Midbrain (tissue), 1 donor: Measurements from ENCODE around the gene CRAMP1.

Source experiments
- DNase-seq: peaks from one replicate; lab custom pipeline; 2025; lab: John Stamatoyannopoulos, UW

The CRAMP1 gene

DNA sequence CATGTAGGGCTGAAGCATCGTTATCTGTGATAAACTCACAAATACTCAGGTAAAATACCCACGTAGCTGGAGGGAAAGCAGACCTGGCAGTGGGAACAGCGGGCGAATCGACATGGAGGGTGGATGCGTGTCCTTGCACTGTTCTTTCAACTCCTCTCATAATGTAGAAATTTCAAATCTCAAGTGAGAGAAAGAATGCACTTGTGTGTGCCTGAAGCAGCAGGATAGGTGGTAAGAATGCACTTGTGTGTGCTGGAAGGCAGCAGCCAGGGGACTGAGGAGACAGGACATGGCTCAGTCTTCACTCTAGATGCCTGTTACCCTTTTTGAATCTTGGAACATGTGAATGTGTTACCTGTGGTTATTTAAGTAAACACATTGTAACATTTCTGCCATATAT lies 10.7 kb upstream of the CRAMP1 start:
- DNase-seq, result no peak

DNA sequence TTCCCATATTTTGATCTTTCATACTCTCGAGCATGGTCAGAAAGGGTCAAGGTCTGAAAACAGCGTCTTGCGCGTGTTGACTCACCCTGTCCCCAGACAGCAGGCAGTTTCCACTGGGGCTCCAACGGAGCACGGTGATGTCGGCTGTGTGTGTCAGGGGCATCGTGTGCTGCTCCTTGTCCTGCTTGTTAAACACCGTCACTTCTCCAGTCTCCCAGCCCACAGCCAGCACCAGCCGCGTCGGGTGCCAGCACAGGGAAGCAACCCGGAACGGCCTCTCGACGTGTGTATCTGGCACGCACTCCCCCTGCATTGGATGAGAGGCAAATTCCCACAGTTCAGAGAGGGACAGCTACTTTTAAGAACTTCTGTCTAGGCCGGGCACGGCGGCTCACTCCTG lies 9.9 kb upstream of the CRAMP1 start:
- DNase-seq, result no peak

DNA sequence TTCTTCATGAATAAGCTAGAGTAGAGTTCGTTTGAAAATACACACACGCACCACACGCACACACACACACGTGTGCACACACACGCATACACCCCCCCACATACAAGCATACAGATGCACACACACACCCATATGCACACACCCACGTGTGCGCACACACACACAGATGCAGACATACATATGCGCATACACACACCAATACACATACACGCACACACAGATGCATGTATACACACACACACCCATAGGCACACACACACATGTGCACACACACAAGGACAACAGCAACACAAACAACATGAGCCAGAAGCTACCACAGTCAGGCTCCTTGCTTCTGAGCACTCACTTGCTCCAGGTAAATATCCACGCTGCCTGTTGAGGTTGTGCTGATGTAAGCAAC lies 5.4 kb upstream of the CRAMP1 start:
- no peak for DNase-seq

DNA sequence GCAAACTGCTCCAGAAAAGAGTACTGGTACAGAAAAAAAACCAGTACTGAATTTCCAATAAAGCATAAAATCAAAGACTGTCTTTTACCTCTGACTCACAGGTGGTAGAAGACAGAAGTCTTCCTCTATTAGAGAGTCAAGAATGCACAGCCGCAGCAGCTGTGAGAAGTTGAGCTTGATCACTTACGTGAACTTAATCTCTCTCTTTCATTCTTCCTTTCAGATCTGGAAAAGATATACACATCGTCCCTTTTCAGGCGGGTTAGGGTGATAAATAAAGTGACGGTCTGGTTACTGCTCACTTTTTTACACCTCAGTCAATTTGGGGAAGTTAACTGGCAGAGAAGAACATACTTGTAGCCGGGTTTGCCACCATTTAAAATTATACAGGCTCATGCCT lies 4.2 kb upstream of the CRAMP1 start:
- no peak for DNase-seq

DNA sequence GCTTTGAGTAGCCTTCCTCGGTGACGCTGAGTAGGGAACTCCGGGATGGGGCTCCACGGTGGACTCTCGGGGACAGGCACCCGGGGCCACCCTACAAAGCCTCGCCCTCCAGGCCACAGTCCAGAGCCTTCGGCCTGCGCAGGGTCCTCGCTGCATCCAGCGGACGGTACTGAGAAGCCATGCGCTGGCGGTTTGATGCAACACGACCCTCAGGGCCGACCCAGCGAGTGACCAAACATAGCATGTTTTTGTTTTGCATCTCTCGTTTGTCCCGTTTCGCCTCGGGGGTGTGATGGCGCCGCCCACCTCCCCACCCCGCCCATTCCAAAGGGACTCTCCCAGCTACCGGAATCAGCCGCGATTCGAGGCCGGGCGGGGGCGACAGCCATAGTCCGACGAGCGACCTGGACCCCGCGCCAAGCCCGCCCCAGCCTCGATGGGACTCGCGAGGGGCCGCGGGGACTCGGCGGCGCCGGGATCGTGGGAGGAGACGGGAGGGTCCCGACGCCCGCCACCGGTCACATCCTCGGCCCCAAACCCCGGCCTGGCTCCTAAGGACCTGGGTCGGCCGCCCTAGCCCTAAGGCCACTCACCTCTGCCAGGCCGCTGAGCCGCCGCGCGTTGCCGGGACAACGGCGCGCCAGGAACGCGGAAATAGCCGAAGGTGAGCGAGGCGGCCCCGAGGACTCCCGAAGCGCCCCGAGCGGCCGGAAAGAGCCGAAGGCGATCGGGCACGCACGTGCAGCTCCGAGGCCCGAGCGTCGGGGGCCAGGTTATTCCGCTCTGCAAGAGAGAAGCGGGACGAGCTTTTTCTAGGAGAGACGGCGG lies 1.9 kb upstream of the CRAMP1 start:
- peak; percentile 82 for DNase-seq

DNA sequence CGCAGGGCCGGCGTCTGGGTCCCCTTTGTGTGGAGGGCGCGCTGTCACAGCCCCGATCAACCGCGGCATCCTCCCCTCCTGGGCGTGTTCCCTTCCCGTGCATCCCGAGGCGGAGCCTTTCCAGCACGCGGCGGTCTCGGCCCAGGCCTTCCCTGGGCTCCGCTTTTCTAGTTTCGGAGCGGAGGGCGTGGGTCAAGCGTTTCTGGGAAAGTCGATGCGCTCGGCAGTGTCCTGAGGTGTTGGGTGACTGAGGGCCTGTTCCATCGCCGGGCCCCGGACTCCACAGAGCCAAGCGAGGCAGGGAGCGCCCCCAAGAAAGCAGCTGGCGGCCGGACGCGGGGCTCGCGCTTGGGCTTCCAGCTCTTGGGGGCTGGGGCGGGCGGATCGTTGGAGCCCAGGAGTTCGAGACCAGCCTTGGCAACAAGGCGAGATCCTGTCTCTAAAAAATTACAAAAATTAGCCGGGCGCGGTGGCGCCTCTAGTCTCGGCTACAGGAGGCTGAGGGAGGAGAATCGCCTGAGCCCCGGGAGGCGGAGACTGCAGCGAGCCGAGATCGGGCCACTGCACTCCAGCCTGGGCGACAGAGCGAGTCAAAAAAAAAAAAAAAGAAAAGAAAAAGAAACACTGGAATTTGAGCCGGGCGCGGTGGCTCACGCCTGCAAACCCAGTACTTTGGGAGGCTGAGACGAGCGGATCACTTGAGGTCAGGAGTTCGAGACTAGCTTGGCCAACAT lies 1.1 kb upstream of the CRAMP1 start:
- no peak for DNase-seq

DNA sequence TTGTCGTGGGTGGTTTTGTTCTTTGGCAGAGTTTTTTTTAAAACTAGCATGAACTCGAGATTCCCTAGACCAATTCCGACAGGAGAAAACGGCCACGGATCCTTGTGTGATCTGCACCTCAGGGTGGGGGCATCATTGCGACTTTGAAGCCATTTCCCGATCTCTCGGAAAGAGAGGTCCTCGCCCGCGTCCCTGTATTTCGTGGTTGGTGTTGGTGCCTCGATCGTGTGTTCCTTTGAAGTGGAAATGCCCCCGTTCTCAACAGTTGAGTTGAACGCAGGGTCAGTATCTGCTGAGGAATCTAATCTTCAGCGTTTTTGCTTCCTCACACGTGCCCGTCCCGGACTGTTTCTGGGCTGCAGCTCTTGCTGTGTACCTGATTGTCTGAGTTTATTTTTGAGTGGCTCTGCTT lies 1.1 kb downstream of the CRAMP1 start:
- no peak for DNase-seq

DNA sequence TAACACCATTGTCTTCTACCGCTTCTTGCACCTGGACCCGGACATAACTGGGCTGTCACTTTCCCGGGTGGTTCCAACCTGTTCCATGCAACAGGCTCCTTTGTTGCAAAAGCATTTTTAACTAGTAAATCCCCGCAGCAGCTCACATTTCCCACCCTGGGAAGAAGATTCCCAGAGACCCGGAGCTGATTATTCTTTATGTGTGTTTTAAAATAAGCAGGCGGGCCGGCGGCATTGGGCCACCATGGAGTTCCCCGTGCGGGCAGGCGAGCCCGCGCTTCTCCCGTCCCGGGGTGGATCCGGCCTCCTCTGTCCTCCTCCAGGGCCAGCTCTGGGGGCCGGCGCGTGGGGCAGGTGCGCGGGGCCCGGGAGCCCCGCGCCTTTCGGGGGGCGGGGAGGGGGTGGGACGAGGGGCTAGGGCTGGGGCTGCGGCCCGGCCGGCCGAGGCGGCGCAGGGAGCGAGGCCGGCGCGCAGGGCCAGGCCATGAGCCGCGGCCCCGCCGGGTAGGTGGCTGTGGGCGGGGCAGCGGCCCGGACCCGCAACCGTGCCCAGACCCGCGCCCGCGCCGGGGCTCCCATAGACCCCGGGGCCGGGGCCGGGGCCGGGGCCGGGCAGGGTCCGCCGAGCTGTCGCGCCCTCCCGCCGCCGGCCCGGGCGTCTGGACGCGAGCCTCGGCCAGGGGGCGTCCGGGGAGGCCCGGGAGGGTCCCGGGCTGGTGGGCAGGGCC lies 1.7 kb downstream of the CRAMP1 start:
- DNase-seq, result no peak

DNA sequence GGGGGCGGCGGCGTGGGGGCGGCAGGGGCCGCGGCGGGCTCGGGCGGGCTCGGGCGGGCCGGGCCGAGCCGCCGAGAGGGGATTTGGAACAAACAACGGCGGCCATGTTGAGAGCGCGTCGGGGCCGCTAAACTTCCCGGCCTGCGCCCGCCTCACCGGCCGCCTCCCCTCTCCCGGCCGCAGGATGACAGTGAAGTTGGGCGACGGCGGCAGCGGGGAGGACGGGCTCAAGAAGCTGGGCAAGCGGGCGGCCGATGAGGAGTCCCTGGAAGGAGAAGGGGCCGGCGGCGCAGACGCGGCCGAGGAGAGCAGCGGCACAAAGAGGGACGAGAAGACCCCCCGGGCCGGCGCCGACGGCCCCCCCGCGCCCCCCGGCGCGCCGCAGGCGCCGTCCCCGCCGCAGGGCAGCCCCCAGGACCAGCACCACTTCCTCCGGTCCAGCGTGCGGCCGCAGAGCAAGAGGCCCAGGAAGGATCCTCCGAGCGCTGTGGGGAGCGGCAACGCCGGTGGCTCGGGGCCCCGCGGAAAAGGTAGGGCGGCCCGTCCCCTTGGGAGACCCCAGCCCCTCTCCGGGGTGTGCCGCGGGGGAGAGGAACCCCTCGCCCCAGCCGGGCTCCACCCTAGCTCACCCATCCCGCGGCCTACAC lies 2.4 kb downstream of the CRAMP1 start:
- DNase-seq, result no peak

DNA sequence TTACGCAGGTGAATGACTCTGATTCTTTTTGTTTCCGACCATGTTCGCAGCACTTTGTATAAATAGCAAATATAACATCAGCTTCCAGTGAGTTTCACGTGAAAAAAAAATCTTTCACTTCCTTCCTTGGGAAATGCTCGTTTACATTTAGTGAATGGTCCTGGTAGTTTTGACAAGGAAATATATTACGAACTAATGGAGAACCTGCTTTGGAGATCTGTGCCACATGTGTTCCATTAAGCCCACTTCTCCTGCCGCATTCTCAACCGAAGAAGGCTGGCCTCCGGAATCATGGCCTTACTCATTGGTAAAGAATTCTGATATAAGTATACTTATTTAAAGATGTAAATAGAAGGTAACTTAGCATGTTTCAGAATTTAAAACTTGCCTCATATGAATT lies 3.6 kb downstream of the CRAMP1 start:
- DNase-seq, result no peak

DNA sequence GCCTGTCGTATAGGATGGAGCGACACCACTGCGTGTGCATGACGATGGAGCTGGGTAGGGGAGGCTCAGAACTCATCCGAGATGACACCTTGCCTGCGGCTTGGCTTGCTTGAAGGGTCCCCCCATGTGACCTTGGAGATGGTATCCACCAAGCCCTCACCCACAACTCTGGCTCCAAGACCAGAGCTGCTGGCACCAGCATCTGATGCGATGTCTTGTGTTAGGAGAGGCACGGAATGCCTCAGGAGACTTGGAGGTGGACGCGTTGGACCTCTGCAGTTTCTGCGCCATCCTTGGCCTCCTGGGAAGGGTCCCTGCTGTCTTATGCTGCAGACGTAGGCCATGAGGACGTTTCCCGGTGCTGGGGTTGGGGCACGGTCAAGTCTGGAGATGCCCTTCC lies 7.8 kb downstream of the CRAMP1 start:
- DNase-seq, result no peak

DNA sequence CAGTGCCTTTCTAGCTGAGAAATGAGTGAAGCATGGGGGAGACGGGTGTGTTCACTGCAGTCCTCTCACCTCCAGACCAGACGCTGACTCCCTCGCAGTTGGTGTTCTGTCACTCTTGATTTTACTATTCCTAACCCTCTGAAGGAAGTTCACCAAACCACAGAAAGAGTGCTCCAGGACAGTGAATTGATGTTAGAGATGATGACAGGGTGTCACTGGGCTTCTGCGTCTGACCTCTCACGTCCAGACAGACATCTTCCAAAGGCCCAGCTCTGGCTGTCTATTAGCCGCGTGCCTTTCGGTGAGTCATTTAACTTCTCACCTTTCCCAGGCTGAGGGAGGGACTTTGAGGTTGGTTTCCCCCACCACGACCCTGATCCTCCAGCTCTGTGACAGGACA lies 8.2 kb downstream of the CRAMP1 start:
- DNase-seq, result no peak

DNA sequence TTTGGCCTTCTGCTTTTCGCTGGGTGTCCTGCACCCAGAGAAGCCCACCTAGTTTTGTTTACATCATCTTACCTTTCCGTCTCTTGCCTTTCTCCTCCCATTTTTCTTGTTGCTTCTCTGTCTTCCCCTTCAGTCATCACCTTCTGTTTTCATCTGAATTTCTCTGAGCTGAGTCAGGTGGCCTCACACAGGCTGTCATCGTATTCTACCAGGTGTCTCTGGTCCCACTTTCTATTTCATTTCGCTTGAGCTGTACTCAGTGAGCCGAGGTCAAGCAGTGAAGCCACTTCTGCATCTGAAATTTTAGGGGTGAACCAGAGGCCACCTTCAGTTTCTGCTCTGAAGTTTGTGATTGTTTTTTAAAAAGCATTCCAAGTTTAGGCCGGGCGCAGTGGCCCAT lies 9.7 kb downstream of the CRAMP1 start:
- no peak for DNase-seq

DNA sequence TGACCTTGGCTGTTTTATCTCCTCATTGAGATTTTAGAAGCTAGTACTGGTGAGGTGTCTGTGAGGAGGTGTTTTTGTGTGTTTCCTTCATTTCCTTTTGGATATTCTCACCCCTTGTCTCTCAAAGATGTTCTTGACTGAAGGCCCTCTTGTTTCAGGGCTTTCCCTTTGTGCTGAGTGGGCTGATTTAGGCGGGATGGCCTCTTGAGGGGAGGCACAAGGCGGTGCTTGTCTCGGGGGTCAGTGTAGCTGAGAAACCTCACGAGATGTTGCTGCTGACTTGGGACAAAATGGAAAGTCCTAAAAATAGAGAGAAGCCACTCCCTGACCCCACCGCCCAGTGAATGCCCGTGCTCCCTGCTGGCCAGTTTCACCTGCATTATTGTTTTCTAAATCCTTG lies 14.2 kb downstream of the CRAMP1 start:
- no peak for DNase-seq

DNA sequence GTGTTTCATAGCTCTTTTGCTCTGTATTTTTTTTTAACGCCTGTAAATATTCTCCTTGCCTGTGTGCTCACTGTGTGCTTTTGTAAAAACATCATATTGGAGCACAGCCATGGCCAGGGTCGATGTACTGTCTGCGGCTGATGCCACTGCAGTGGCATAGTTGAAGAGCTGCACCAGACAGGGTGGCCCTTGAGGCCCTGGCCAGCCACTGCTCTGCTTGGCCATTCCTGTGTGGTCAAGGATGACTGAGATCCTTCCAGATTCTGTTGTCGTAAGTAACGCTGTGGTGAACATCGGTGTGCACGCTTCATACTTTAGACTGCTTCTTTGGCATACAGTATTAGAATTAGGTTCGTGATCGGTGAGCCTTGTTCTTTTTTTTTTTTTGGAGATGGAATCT lies 14.6 kb downstream of the CRAMP1 start:
- no peak for DNase-seq

DNA sequence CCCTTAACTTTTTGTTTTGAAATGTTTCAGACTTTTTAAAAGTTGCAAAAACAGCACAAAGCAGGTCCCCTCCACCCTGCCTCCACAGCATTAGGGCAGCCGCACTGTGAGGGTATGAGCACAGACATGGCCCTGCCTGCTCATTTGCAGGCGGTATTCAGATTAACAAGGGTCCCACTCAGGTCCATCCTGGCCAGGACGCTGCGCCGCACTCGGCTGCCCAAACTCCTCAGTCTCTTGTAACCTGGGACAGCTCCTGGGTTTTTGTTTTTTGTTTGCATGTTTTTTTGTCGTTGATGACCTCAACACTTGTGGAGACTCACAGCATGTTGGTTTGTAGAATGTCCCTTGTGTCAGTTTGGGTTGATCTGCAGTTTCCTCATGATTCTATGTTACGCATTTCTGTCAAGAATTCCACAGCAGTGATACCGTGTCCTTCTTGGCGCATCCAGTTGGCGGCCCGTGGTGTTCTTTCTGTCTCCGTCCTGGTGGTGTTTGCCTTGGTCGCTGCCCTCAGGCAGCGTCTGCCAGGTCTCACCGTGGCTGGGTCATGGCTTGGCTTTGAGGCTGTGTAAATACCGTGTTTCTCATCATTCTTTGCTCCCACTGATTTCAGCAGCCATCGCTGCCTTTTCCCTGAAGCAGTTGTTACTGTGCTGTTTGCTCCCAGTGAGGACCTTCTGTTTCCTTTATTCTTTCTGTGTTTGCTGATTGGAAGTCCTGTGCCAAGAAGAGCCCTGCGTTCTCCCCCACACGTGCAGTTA lies 18.5 kb downstream of the CRAMP1 start:
- DNase-seq, result no peak

DNA sequence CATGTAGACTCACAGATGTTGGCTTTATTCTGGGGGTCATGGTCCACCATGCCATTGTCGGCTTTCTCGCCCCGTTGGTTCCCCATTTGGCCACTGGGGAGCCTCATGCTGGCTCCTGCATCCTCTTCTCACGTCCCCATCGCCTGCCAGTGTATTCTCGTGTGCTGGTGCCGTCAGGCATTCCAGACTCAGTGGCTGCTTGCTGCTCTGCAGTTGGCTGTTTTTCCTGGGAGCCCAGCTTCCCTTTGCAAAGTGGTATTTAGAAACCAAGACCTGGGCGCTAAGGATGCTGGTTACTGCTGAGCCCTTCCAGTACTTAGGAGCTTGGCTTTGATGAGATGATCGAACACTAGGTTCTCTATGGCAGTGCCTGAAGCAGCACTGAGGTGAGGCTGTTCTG lies 19.1 kb downstream of the CRAMP1 start:
- no peak for DNase-seq

DNA sequence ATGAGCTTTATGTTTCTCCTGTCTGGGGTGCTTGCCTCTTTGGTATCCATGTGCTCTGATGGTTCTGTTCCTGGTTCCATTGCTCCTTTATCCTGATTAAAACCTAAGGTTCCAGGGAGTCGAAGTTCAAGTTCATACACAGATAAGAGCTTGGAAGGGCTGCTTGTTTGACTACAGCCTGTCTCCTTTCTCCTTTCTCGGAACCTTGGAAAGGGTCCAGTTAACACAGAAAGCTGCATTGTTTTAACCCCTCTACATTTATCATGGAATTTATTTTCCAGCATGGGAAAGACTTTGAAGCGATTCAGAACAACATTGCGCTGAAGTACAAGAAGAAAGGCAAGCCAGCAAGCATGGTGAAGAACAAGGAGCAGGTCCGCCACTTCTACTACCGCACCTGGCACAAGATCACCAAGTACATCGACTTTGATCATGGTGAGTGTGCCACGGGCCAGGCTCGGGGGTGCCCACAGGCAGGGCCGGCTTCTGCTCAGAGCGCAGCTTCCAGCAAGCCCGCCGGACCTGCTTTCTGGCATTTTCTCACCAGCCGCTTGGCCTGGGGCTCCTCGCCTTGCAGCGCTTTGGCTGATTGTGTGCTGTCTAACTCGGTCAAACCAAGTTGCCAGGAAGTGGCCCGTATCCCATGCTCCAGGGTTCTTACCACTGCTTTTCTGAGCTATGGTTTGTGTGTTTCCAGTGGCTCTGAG lies 19.9 kb downstream of the CRAMP1 start:
- peak; percentile 14 for DNase-seq

DNA sequence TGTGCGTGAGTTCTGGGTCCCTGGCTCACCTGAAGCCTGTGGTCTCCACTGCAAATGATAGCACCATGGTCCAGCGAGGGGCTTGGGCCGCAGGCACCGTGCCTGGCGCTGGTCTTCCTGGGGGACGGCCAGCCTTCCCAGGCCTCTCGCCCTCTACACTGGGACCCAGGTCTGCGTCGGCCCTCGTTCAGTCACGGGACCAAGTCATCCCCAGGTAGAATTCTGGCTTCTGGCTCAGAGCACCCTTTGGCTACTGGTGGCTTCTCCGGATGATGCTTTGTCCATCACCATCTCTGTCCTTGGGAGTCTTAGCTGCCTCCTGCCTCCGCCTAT lies 20.4 kb downstream of the CRAMP1 start:
- DNase-seq, result no peak

DNA sequence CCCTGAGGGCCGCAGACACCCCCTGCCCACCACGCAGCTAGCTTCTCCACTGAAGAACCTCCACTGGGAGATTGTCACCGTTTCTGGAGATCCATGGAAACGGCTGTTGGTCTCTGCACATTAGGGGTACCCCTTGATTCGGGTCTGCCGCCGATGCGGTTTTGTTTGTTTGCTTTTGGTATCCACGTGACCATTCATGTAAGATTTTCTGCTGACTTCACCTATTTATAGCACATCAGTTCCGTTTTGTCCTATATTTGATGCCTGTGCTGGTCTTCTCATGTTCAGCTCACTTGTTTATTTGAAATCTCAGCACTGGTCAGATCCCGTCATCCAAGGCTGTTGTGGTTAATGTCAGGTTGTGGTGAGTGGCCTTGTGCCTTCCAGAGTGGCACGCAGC lies 21.1 kb downstream of the CRAMP1 start:
- no peak for DNase-seq

DNA sequence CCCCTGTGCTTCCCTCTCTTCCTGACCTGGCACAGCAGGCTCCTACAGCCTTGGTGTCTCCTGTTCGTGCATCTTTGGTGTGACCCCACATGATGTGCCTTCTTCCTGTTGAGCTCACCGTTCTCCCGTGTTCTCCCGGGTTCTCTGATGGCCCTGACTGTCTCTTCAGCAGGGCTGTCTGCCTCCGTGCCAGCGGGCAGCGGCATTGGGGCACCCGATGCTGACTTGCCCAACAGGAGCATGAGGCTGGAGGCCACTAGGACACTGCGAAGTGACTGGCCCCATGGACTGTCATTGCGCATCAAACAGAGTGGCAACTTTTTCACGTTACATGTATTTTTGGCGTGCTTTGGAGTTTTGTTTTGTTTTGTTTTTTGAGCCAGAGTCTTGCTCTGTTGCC lies 22.4 kb downstream of the CRAMP1 start:
- no peak for DNase-seq
